Small intestine (tissue), 7 donors: ENCODE data around the gene SMARCD3. TPM values are rescaled to one million over a fixed set of nuclear protein-coding genes. Genes with fewer than 3 reads are reported as not detected.

Experiments used
- DNase-seq, 2 donors: peaks; one replicate each; pipeline versions ENCODE4 v3.0.0 to v3.0.0-alpha.2; 2013
- FAIRE-seq: peaks from 2 replicates; lab custom pipeline; 2012; peaks lifted over from hg19 to GRCh38; lab: Jason Lieb, UNC
- H3K27ac ChIP-seq, 3 donors: one replicate each; pipeline ENCODE4 v1.5.1; 2013; ENCODE audit warnings: low read length in 2 of 3, mild to moderate bottlenecking in 2 of 3, control low read depth in 1 of 3, inconsistent platforms in 1 of 3, low read depth in 1 of 3, moderate library complexity in 1 of 3
- H3K27me3 ChIP-seq, 3 donors: one replicate each; pipeline ENCODE4 v1.6.1; 2013; ENCODE audit warnings: low read length in 3 of 3, inconsistent platforms in 1 of 3; ENCODE audit not compliant: control insufficient read depth in 3 of 3, insufficient read depth in 3 of 3
- H3K36me3 ChIP-seq, 3 donors: one replicate each; pipeline ENCODE4 v1.6.1; 2013; ENCODE audit warnings: low read length in 3 of 3, inconsistent platforms in 1 of 3, low read depth in 1 of 3, mild to moderate bottlenecking in 1 of 3, moderate library complexity in 1 of 3; ENCODE audit not compliant: control insufficient read depth in 3 of 3, insufficient read depth in 2 of 3
- H3K4me1 ChIP-seq, 3 donors: one replicate each; pipeline ENCODE4 v1.6.1; 2013; ENCODE audit warnings: low read length in 2 of 3, inconsistent platforms in 1 of 3, low read depth in 1 of 3, mild to moderate bottlenecking in 1 of 3, moderate library complexity in 1 of 3; ENCODE audit not compliant: control insufficient read depth in 3 of 3, insufficient read depth in 2 of 3
- H3K4me3 ChIP-seq, 3 donors: one replicate each; pipeline ENCODE4 v1.5.1; 2013; ENCODE audit warnings: low read length in 3 of 3, control low read depth in 1 of 3, inconsistent platforms in 1 of 3, low read depth in 1 of 3, mild to moderate bottlenecking in 1 of 3, moderate library complexity in 1 of 3
- H3K9me3 ChIP-seq, 2 donors: one replicate each; pipeline ENCODE4 v1.6.1; 2013; ENCODE audit warnings: low read depth in 1 of 2, low read length in 1 of 2; ENCODE audit not compliant: control insufficient read depth in 2 of 2, insufficient read depth in 1 of 2
- WGBS, 3 donors: extraction: QIAGEN DNeasy Blood & Tissue Kit; methylation state at CpG; one replicate each; pipeline ENCODE4 v1.1.7; 2013; 5-methylcytosine and 5-hydroxymethylcytosine counted together
- polyA plus RNA-seq, 4 donors: library from polyadenylated mRNA; stranded (reverse) in 3 of 4; unstranded in 1 of 4; fragments of 200-250 nt in 3 of 4; fragments of 120-200 nt in 1 of 4; gene quantifications; one replicate each; pipeline versions ENCODE4 v1.2.1 to v1.2.3, GENCODE V29; 2013
- donor health status: healthy with polysubstance abuse.
- donor health status: control.
- donor health status: control.
- donor health status: Bipolar disorder and iron deficiency.
- donor health status: healthy.

Gene SMARCD3
- polyA plus RNA-seq, 4 donors: 0.89 to 16.0 (median 10.3) TPM

- Histone ChIP-seq H3K4me3 (peak within 1 kb of the TSS; percentile 59 to 86 (median 77)), H3K27ac (peak within 1 kb of the TSS; percentile 62 to 89 (median 69)), H3K27me3 (no peaks in the 10 kb centered on the region), H3K36me3 (peaks cover 3 to 22% (median 7%) of the 10 kb centered on the region in 3 donors), H3K9me3 (no peaks in the 10 kb centered on the region), H3K4me1 (peaks cover 2 to 11% (median 5%) of the 10 kb centered on the region in 3 donors)
- FAIRE-seq: no peak
- WGBS, 3 donors: 0% methylated on average over 64 to 68 of the region's 68 CpGs
- peak; percentile 99 for DNase-seq
Measured at GRCh38 chr7:151226875-151227782, 21.4 kb downstream of the SMARCD3 start, which contains the start of gene ABCF2. TSS of gene ABCF2 (minus strand) at chr7:151227205. CDS start at chr7:151226458, 747 bp downstream.

DNA sequence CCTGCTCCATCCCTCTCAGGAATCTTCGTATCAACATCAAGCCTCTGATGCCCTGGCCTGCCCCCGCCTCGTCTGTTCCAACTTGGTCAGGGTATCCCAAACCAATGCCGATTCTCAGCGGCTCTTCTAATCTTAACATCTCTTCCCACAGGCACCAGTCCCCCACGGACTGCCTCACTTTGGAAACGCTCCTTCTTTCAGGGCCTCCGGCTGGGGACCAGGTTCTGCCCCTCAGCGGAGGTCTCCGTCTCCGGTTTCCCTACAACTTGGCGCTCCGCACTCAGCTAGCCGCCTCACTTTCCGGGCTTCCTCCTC lies 22.0 kb downstream of the SMARCD3 start:
- Histone ChIP-seq H3K4me1 (peaks cover 2 to 11% (median 5%) of the 10 kb centered on the region in 3 donors), H3K9me3 (no peaks in the 10 kb centered on the region), H3K4me3 (peak overlapping the region; percentile 59 to 86 (median 77)), H3K27me3 (no peaks in the 10 kb centered on the region), H3K36me3 (peaks cover 3 to 24% (median 7%) of the 10 kb centered on the region in 3 donors), H3K27ac (peak overlapping the region in 1 of 3 donors; percentile 57)
- 1 to 2% (median 1%) methylated on average over 15 of the region's 15 CpGs for WGBS, 3 donors
- no peak for FAIRE-seq
- no peak for DNase-seq

- DNase-seq (no peak), FAIRE-seq (no peak)
- Histone ChIP-seq H3K27me3 (no peaks in the 10 kb centered on the region), H3K36me3 (peaks cover 3 to 25% (median 7%) of the 10 kb centered on the region in 3 donors), H3K4me1 (peaks cover 2 to 11% (median 5%) of the 10 kb centered on the region in 3 donors), H3K9me3 (no peaks in the 10 kb centered on the region), H3K27ac (no peak overlapping the region), H3K4me3 (peak overlapping the region in 2 of 3 donors; percentile 77 to 86)
- WGBS, 3 donors: 56 to 64% (median 57%) methylated on average over 8 of the region's 8 CpGs
Measured at GRCh38 chr7:151225948-151226510, 22.5 kb downstream of the SMARCD3 start.

DNA sequence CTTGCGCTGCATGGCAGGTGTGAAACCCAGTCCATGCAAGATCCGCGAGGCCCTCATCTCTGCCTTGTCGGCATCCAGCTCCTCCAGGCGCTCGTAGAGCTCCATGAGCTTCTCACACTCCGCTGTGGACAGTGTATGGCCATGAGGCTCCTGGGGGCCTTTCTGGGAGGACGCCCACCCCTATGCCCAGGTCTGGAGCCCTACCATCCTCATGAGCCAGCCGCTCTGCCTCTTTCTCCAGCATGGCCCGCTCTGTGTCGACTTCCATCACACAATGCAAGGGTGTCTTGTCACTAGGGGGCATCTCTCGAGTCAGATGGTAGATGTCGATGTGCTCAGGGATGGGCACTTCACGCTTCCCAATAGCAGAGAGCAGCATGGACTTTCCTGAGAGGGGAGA lies 24.8 kb downstream of the SMARCD3 start:
- Histone ChIP-seq H3K4me3 (no peak overlapping the region), H3K4me1 (peaks cover 2 to 11% (median 5%) of the 10 kb centered on the region in 3 donors), H3K27me3 (no peaks in the 10 kb centered on the region), H3K36me3 (peaks cover 7 to 42% (median 13%) of the 10 kb centered on the region in 3 donors), H3K27ac (no peak overlapping the region), H3K9me3 (no peaks in the 10 kb centered on the region)
- FAIRE-seq (no peak), DNase-seq (no peak)
- 95 to 96% (median 95%) methylated on average over 14 of the region's 14 CpGs for WGBS, 3 donors

GRCh38 chr7:151218170-151218569 lies 30.3 kb downstream of the SMARCD3 start:
- FAIRE-seq (no peak), DNase-seq (no peak)
- Histone ChIP-seq H3K27ac (no peak overlapping the region), H3K27me3 (no peaks in the 10 kb centered on the region), H3K4me1 (no peaks in the 10 kb centered on the region), H3K36me3 (peaks cover 23 to 68% (median 23%) of the 10 kb centered on the region in 3 donors), H3K9me3 (no peaks in the 10 kb centered on the region), H3K4me3 (no peak overlapping the region)
- 94 to 95% (median 94%) methylated on average over 9 of the region's 9 CpGs for whole genome bisulfite sequencing, 3 donors

DNA sequence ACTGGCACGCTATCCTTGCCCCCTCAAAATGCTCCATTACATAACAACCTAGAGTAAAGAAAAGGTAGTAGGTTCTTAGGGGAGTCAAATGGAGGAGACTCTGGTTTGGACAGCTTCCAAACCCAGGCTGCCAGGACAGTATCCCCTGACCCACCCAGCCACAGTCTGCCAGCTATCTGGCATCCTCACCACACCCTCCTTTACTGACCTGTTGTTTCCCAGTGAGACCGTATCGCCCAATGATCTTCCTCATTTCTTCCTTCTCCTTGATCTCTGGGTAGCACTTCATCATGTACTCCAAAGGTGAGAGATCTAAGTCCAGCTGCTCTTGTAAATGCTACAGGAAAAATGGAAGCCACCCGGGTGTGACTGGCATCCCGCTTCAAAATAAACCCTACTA lies 33.1 kb downstream of the SMARCD3 start:
- H3K27ac ChIP-seq: no peak overlapping the region
- 48 to 77% (median 71%) methylated on average over 5 of the region's 5 CpGs for WGBS, 3 donors
- no peaks in the 10 kb centered on the region for H3K9me3 ChIP-seq
- no peaks in the 10 kb centered on the region for H3K4me1 ChIP-seq
- H3K36me3 ChIP-seq: peaks cover 18 to 70% (median 23%) of the 10 kb centered on the region in 3 donors
- H3K4me3 ChIP-seq: no peak overlapping the region
- H3K27me3 ChIP-seq: no peaks in the 10 kb centered on the region
- FAIRE-seq: no peak
- peak in 1 of 2 donors; percentile 79 for DNase-seq

- Histone ChIP-seq H3K4me3 (no peak overlapping the region), H3K27me3 (no peaks in the 10 kb centered on the region), H3K27ac (no peak overlapping the region), H3K9me3 (no peaks in the 10 kb centered on the region), H3K4me1 (no peaks in the 10 kb centered on the region), H3K36me3 (peaks cover 13 to 58% (median 20%) of the 10 kb centered on the region in 3 donors)
- DNase-seq (no peak), FAIRE-seq (no peak)
- WGBS, 3 donors: 83 to 89% (median 87%) methylated on average over 3 of the region's 3 CpGs
Measured at GRCh38 chr7:151213826-151214225, 34.7 kb downstream of the SMARCD3 start.

GRCh38 chr7:151212626-151213025 lies 35.9 kb downstream of the SMARCD3 start:
- no peak for FAIRE-seq
- no peak for DNase-seq
- 72 to 91% (median 85%) methylated on average over 5 of the region's 5 CpGs for WGBS, 3 donors
- Histone ChIP-seq H3K4me3 (no peak overlapping the region), H3K9me3 (no peaks in the 10 kb centered on the region), H3K27ac (no peak overlapping the region), H3K4me1 (no peaks in the 10 kb centered on the region), H3K36me3 (peaks cover 6 to 46% (median 12%) of the 10 kb centered on the region in 3 donors), H3K27me3 (no peaks in the 10 kb centered on the region)
